Measurements from ENCODE around the gene ANKRD63. TPM values are rescaled to one million over a fixed set of nuclear protein-coding genes. Genes with fewer than 3 reads are reported as not detected.

ANKRD63 gene
- total RNA-seq, 1 donor from 2014 or later = 0.23 TPM

DNA sequence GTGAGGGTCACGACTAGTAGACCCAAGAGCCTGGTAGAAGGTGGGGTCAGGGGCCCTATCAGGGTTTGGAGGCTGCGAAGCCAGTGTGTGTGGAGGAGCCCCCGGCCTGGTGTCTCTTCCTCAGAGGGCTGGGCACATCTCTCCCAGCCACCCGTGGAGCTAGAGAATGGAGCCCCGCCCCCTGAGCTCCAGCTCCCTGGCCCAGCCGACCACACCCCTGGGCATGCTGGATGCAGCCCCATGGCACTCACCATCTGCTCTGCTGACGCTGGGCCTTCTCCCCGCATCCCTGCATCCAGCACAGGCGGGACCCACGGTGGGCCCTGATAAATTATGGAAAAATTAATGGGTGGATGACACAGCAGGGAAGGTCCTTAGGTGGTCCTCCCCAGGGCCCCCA lies 17.5 kb downstream of the ANKRD63 start:
- intact Hi-C loops (cut with micrococcal nuclease) = no loop called here

DNA sequence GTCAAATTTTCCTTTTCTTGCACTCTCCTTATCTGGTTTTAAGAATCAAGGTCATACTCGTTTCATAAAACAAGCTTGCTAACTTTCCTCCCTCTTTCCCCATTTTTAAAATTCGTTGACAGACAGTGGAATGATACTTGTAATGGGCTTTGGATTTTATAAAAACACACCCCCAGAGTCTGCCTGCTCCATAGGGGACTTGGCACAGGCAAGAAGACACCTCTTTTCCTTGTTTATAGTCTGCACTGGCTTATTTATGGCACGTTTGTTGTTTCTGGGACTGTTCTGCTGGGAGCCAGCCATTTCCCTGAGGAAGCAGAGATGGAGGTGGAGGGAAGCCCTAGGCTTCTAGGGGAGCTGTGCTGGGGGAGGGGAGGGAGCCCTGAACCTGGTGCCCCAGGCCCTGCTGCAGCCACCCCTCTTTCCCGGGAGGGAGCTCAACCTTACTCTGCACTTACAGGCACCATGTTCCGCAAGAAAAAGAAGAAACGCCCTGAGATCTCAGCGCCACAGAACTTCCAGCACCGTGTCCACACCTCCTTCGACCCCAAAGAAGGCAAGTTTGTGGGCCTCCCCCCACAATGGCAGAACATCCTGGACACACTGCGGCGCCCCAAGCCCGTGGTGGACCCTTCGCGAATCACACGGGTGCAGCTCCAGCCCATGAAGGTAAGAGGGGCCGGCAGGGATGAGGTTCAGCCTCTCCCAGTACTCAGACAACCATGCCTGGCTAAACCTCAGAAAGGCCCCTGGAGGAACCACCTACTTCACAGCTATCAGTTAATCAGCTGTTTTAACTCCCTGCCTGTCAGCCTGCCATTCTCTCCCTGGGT lies 18.3 kb downstream of the ANKRD63 start:
- intact Hi-C loops (cut with micrococcal nuclease) = no loop called here

DNA sequence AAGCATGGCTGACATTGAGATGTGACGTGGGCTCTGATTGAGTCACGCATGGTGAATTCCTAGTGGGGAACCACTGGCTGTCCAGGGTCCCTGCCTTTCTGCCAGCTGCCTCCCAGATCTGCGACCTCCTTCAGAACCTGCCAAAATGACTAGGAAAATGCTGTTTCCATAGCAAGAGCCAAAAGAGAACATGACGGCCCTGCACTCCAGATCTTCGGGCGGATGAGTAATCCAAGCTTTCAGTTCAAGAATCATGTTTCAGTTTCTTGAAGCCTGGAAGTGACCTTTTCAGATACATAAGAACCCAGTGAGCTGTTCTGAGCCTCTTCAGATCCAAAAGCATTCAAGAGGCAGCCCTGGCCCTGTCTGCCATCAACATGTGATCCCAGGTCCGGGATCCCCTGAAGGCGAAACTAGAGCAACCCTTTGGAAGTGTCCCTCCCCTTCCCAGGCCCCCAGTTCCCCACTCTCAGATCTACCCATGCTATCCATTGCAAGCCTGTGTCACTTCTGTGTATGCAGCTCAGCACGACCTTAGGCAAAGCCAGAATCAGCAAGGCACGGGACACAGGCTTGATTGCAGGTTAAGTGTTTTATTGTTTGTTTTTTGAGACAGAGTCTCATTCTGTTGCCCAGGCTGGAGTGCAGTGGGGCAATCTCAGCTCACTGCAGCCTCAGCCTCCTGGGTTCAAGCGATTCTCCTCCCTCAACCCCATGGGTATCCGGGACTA lies 19.7 kb downstream of the ANKRD63 start:
- intact Hi-C loops (cut with micrococcal nuclease) = no loop called here

GRCh38 chr15:40259021-40259420 lies 23.8 kb downstream of the ANKRD63 start:
- intact Hi-C loops (cut with micrococcal nuclease) = no loop called here

- intact Hi-C loops (cut with micrococcal nuclease) = no loop called here
Measured at GRCh38 chr15:40258544-40258943, 24.3 kb downstream of the ANKRD63 start.

DNA sequence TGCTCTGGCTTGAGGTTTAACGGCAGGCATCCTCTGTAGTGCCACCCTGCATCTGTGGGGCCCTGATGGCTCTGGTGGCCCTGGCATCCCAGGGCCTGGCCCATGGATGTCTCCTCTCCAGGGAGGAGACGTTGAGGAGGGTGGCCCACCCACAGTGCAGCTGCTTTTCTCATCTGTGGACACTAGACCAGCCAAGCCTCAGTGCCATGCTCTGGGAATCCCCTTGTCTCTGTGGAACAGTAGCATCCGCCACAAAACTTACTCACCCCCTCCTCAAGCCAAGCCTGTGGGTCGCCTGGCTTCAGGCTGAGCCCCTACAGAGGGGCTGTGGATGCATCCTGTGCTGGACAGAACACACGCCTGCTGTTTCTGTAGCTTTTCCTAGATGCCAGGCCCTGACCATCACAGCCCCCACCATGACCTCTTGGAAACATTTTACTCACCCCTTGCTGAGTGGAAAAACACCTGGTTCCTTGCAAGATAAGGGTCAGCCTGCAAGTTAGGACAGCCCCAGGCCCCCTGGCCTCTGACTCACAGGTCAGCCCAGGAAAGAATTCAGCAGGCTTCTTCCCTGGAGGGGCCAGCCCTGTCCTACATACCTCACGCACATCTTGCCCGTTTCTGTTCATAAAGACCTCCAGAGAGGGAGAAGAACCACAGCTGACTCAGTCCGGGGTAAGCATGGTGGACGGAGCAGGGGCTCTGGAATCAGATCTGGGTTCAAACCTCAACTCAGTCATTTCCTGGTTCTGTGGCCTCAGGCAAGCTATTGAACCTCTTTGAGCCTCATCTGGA lies 25.0 kb downstream of the ANKRD63 start:
- intact Hi-C loops (cut with micrococcal nuclease) = no loop called here

GRCh38 chr15:40256638-40257235 lies 26.1 kb downstream of the ANKRD63 start:
- intact Hi-C loops (cut with micrococcal nuclease) = no loop called here

- intact Hi-C loops (cut with micrococcal nuclease) = no loop called here
Measured at GRCh38 chr15:40255033-40255432, 27.8 kb downstream of the ANKRD63 start.

DNA sequence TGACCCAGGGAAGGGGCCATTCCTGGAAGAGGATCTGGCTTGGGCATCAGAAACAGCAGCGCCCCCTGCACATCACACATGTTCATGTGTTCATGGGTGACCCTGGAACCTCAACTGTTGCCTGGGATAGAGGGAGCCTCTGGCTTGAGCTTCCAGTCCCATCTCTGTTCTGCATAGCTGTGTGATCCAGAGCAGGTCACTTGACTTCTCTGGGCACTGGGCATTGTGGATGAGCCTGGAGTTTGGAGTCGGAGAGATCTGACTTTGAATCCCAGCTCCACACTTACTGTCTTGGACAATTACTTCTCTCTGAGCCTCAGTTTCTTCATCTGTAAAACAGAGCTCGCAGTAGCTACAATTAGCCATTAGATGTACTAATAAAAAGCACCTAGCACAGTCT lies 28.4 kb downstream of the ANKRD63 start:
- intact Hi-C loops (cut with micrococcal nuclease) = loop anchor here (5.0 kb wide), 1 partner anchor 37 kb away; no protein-coding TSS in a partner anchor

DNA sequence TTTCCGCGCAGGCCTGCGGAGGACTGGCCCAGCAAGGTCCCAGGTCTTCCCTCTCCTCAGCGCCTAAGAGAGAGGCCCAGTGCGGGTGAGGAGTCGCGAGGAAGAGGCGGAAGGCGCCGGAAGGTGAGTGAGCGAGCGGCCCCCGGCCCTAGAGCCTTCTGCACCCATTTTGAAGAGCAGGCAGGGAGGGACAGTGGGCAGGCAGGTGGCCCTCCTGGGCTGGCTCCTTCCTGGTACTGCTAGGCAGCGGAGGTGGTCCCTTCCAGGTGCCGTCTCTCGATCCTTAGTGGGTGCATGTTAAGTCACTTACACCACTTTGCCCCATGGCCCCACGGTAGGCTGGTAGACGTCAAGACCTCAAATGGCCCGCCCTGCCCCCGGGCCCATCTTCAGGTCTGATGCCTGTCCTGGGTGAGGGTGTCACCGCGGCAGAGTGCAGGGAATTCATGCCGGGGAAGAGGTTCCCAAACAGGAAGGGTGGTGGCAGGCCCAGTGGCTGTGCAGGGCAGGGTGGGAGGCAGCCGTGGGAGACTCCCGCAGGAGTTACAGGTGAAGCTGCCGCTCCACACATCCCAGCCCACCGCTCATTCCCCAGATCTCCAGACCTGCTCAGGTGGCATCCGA lies 29.6 kb downstream of the ANKRD63 start:
- intact Hi-C loops (cut with micrococcal nuclease) = loop anchor here (5.0 kb wide), 1 partner anchor 36 kb away; no protein-coding TSS in a partner anchor

- intact Hi-C loops (cut with micrococcal nuclease) = loop anchor here (5.0 kb wide), 1 partner anchor 35 kb away; no protein-coding TSS in a partner anchor
Measured at GRCh38 chr15:40252438-40253166, 30.3 kb downstream of the ANKRD63 start.

- intact Hi-C loops (cut with micrococcal nuclease) = loop anchor here (5.0 kb wide), 1 partner anchor 35 kb away; no protein-coding TSS in a partner anchor
Measured at GRCh38 chr15:40252141-40252437, 30.8 kb downstream of the ANKRD63 start.

- intact Hi-C loops (cut with micrococcal nuclease) = loop anchor here (5.0 kb wide), 1 partner anchor 34 kb away; no protein-coding TSS in a partner anchor
Measured at GRCh38 chr15:40251486-40252140, 31.3 kb downstream of the ANKRD63 start.

GRCh38 chr15:40250771-40251483 lies 31.9 kb downstream of the ANKRD63 start:
- intact Hi-C loops (cut with micrococcal nuclease) = loop anchor here (5.0 kb wide), 1 partner anchor 34 kb away; no protein-coding TSS in a partner anchor

GRCh38 chr15:40250304-40250656 lies 32.6 kb downstream of the ANKRD63 start:
- intact Hi-C loops (cut with micrococcal nuclease) = loop anchor here (5.0 kb wide), 1 partner anchor 33 kb away; no protein-coding TSS in a partner anchor

DNA sequence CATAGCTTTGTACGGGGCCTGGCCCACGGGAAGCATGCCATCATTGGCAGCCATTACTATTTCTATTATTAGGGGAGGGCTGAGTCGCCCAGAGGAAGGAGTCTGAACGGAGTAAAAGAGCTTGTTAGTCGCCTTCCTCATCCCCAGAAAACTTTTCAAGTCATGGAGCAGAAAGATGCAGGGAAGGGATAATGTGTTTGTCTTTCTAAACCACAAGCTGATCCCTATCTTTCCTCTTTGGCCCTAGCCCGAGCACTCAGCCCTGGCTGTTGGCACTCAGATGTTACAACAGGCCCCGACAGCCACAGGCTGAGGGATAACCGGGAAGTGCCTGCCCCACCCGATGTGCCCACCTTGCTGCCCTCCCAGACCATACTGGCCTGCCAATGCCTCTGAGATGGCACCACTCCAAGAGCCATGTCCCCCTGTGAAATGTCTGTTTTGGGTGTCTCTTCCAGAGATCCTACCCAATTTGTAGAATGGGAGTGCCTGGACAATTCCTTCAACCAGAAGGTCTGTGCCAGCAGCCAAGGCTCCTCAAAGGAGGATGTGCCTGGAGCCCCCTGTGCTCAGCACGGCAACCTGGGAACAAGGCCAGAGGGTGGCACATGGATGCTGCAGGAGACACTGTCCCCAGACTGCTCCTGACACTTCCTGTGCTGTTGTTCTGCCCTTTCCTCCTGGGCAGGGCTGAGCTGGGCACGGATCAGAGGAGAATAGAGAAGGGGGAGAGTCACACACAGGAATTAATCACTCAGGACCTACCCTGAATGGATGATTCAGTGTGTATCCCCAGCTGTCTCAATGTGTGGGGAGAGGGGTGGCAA lies 33.2 kb downstream of the ANKRD63 start:
- intact Hi-C loops (cut with micrococcal nuclease) = loop anchor here (5.0 kb wide), 1 partner anchor 32 kb away; no protein-coding TSS in a partner anchor

GRCh38 chr15:40248006-40248783 lies 34.7 kb downstream of the ANKRD63 start:
- intact Hi-C loops (cut with micrococcal nuclease) = no loop called here

Data from T-helper 2 cell treated with Interferon-gamma antibody and Interleukin-4, amounts not matched to agents 100 ng/mL and 5 ng/mL, for 36 hours (primary cell).